Stimulated activated CD8-positive, alpha-beta memory T cell treated with anti-CD3 and anti-CD28 coated beads, Interleukin-4, amount 100 ng/mL, for 1 hour (primary cell): ENCODE data around the gene SMIM45.
"Not testable (repeated sequence)": the region's sequence is repeated elsewhere in the genome, so short reads cannot be mapped to it uniquely, and the experiment has no call there.

ENCODE experiments used
- DNase-seq, 2 donors: peaks; one replicate each; pipeline ENCODE4 v3.0.0-alpha.2; 2020; ENCODE audit warnings: low read depth in 2 of 2, low spot score in 1 of 2

Gene SMIM45

DNA sequence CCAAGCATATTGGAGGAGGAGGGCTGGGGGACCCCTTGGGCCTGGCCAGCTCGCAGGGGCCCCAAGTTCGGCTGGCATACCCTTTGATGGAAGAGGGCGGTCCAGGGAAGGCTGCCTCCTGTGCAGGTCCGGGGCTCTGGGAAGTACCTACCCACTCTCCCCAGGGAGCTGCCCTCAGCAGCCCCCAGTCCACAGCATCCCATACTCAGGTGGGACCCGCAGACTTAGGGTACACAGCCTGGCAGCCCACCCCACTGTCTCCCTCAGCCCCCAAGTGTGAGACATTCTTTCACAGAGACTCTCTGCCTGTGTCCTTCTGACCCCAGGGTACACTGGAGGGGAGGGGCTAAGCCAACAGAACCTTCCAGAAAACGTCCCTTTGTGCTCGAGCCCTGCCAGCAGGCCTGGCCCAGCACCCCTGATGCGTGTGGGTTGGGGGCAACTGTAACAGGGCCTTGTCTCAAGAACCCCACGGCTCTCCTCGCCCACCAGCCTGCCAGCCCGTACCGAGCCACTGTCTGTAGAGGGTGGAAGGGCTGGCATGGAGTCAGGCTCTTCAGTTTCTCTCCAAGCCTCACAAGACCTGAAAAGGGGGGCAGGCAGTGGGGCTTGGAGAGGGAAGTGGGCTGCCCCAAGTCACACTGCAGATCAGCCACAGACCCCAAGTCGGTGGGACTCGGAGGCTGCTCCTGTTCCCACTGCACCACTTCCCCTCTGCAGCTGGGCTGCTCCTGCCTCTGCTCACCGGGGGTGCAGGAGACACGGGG is 18.4 kb upstream of the SMIM45 start:
- no peak for DNase-seq

DNA sequence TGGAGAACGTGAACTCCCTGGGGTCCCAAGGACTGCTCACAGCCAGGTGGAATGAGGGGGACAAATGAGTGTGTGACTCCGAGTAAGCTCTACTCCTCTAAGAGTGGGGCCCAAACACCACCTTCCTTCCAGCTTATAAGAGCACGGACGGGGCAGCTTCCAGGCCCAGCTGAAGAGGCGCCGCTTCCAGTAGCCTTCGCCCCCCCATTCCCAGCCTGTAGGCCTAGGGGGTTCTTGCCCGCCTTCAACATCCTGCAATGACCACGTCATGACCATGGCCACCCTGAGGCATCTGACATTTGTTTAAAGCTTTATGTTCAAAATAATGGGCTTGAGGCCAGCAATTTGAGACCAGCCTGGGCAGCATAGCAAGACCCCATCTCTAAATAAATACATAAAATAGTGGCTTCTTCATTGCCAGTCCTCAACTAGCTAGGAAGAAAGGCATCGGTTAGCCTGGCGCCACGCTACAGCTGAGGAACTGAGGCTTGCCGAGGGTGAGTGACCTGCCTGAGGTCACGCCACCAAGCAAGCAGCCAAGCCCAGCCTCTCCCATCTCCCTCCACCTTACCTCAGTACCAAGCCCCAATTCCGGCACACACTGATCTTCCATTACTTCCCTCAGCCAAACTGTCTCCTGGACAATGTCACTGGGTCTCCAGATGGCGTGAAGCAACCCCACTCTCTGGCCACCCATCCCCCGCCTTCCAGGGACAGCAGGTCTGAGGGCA is 17.5 kb upstream of the SMIM45 start:
- DNase-seq: no peak

DNA sequence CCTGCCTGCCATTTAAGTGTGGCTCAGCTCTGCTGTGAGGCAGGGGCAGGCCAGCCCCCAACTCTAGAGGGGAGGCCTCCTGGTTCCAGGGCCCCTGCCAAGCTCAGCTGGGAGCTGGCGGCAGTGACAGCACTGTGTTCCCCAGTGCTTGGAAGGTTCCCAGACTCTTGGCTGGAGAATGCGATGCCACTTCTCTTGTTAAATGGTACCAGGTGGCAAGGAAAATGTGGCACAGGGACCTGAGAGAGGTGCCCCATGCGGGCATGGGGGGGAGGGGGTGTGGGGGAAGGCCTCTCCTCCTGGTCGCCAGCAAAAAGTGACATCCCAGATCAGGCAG is 17.0 kb upstream of the SMIM45 start:
- DNase-seq: no peak

DNA sequence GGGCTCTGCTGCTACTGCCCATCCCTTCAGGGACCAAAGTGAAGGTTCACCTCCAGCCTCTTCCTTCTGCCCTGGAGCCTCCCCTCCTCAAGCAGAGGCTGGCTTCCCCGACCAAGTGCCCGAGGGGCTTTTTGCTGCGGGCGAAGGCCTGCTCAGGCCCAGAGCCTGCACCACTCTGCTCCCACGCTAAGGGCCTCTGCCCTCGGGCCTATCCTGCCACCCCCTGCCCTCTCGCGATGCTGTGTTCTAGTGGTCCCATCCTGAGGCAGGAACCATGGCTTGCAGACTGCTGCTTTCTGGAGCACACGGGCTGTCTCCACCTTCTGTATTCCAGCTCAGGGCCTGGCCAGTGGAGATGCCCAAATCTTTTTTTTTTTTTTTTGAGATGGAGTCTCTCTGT is 16.4 kb upstream of the SMIM45 start:
- DNase-seq: no peak

DNA sequence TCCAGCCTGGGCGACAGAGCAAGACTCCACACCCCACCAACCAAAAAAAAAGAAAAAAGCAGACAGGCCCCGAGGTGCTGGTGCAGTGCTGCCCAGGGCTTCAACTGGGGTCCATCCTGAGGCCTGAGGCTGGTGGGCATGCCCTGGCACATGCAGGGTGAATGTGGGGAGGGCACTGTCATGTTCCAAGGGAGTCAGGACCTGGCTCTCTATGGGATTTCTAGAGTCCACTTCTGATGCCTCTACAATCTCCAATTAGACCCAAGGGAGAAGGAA is 15.1 kb upstream of the SMIM45 start:
- no peak for DNase-seq

DNA sequence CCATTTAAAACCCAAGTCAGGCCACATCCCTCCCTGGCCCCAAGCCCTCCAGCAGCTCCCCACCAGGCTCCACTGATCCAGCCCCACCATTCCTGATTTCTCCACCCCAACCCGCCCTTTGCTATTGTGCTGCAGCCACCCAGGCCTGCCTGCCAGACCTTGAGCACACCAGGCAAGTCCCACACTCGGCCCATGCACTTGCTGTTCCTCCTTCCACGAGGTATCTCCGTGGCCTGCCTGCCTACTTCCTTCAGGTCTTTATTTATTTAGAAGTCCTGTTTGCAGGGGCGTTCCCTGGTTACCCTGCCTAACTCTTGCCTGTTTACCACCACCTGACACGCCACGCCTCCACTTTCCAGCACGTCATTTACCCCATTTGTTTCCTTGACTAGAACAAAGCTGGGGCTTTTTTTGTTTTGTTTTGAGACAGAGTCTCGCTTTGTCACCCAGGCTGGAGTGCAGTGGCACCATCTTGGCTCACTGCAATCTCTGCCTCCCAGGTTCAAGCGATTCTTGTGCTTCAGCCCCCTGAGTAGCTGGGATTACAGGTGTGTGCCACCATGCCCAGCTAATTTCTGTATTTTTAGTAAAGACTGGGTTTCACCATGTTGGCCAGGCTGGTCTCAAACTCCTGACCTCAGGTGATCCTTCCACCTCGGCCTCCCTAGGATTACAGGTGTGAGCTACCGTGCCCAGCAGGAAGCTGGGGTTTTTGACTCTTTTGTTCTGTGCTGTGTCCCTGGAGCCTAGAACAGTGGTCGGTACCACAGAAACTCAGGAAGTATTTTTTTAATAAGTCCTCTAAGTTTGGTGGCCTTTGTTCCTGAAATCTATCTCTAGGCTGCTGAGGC is 11.7 kb upstream of the SMIM45 start:
- DNase-seq: peak; percentile 73 to 83

DNA sequence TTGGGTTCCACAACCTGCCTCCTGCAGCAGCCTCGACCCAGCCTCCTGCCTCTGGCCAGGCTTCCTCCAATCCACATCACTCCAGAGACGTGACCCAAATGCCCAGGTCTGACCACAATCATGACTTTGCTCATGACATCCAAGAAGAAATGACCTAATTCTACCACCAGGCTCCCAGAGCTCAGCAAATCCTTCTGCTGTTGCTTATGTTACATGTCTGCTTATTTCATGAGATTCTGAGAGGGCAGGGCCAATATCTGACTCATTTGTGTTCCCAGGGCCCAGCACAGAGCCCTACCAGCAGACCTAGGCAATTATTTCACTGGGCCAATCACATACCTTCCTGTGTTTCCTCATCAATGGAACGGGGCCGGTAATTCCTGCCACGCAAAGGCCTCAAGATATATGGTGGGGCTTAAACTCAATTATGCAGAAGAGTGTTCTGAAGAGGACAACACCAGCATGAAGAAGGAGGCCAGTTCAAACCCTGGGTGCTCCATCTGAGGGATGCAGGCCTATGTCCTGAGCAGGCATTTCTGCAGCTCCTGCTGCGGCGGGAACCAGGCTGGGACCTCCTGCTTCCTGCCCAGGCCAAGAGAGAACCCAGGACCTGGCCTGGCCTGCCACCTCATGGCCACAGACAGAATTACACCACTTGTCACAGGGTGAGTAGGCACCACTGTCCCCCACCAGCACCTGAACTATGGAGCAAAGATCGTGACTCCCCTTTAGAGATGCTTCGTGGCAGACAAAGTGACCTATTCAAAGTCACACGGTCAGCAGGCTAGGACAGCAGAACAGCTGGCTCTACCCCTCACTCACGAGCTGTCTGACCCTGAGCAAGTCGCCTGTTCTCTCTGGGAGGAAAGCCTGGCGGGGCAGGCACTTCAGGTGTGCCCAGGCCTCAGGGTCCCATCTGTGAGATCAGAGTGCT is 10.9 kb upstream of the SMIM45 start:
- peak; percentile 49 to 75 for DNase-seq

DNA sequence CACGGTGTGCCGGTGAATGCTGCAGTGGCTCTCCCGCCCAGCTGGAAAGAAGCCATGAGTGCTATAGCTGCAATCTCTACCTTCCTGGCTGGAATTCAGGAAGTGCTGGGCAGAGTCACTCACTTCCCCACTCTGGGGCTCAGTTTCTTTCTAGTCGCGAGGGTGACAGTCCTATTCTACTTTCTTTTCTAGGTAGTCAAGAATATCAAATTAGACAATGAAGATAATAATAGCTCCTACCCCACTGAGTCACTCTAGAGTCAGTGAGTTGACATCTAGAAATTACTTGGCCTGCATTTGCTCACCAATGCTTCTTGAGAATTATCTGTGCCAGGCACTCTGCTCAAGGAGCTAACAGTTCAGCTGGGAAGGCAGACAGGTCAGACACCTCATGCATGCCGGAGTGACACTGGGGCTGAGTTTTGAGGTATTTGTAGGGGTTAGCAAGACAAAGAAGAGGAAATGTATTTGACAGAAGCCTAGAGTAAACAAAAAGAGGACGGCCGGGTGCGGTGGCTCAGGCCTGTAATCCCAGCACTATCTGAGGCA is 8.2 kb upstream of the SMIM45 start:
- DNase-seq: no peak

DNA sequence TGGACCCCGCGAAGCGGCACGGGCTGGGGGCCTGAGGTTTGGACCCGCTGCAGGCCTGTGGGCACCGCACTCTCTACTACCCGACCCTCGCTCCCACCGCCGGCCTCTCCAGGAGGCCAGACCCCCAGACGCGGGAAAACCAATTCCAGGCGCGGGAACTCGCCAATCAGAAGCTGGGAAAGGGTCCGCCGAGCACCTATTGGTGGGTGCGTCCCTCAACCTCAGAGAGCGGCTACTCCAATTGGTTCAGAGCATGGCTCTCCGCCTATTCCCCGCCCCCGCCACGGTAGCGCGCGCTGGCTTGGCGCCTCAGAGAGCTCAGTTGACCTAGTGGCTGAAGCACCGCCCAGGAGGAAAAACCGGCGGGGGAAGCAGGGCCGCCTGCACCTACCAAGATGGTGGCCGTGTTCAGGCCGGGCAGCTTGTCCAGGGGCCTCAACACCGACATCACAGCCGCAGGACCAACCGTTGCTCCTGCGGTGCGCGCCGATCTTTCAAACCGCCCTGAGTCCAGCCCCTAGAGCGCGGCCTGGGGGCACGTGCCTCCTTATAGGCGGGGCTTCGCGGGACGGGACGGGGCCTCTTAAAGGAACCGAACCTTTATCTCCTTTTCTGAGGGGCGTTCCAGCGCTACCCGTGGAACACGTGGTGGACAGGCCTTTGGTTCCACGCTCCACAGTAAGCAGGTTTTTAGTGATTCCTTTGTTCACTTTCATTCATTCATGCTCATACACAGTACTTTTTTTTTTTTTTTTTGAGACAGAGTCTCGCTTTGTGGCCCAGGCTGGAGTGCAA is 5.1 kb upstream of the SMIM45 start, which contains the start of gene CENPM:
TSS of gene CENPM (minus strand) at position 524 of the 795 bp plus-strand sequence. CDS start at position 448, 76 bp downstream.
- peak; percentile 53 to 66 for DNase-seq

DNA sequence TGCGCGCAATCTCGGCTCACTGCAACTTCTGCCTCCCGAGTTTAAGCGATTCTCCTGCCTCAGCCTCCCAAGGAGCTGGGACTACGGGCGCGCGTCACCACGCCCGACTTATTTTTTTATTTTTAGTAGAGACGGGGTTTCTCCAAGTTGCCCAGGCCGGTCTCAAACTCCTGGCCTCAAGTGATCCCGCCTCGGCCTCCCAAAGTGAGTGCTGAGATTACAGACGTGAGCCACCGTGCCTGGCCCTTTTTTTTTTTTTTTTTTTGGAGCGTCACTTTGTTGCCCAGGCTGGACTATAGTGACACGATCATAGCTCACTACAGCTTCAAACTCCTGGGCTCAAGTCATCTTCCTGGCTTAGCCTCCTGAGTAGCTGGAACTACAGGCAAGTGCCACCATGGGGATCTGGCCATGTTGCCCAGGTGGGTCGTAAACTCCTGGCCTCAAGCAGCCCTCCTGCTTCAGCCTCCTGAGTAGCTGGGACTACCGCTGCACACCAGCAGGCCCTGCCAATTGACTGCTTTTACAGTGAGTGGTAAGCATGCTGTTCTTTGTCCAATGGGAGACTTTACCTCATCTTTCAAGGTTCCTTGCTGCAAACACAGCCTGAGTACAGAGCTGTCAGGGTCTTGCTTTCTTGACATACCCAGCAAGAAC is 4.4 kb upstream of the SMIM45 start:
- no peak for DNase-seq

DNA sequence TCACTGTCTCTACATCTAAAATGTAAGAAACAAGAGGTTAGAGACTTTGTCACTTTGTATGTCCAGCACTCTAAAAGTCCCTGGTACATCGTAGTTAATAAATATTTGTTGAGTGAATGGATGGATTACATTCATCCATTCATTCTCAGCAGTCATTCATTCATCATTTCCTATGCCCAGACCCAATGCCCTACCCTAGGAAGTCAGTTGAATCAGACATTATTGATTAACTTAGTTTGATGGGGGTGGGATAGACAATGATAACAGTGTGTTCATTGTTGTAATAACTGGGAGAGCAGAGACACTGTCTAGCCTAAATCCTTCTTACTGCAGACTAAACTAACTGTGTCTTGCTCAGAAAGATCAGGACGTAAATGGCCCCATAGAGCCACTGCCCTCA is 3.8 kb upstream of the SMIM45 start:
- DNase-seq: no peak

DNA sequence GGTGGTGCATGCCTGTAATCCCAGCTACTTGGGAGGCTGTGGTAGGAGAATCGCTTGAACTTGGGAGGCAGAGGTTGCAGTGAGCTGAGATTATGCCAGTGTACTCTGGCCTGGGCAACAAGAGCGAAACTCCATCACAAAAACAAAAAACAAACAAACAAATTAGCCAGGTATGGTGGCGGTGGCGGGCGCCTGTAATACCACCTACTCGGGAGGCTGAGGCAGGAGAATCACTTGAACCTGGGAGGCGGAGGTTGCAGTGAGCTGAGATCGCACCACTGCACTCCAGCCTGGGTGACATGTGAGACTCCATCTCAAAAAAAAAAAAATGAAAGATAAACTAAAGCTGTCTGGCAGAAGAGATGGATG is 3.0 kb upstream of the SMIM45 start:
- not testable (repeated sequence) for DNase-seq

DNA sequence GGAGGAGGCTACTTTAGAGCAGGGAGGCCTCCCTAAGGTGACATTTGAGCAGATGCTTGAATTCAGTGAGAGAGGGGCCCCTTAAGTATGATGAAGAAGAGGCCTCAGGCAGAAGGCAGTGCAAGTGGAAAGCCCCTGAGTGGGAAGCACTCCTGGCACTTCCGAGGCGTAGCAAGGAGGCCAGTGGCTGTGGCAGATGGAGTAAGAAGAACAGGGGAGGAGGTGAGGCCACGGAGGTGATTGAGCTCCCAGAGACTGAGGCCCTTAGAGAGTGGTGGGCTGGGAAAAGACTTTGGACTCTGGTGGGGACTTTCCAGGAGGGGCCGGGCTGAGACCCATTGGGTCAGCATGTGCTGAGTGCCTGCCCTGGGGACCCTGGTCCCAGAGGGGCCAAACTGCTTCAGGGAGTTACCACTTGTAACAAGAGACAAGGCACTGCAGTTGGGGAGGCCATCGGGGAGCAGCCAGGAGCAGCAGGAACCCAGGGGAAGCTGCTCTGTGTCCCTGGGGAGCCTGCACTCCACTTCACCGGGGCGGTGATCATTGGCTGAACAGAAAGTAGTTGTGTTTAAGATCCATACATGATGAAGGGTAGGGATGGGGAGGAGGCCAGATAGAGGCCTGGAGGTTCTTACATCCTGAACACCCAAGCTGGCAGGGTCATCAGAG is 2.5 kb upstream of the SMIM45 start:
- no peak for DNase-seq

DNA sequence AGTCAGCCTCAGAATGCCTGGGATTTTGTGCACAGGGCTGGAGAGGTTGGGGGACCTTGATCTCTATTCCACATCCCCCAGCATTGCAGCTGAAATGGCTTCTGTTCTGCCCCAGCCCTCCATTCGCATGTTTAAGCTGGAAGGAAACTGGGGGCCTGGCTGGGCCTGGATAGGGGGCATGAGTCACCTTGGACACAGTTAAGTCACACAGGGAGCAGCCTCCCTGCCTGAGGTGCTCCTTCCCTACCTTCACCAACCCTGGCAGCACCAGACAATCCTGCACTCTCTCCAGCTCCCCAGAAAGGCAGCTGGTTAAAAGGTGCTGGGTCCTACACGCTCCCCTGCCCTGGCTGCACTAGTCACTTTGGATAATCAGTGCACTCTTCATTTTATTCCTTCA is 763 bp downstream of the SMIM45 start:
- no peak for DNase-seq

DNA sequence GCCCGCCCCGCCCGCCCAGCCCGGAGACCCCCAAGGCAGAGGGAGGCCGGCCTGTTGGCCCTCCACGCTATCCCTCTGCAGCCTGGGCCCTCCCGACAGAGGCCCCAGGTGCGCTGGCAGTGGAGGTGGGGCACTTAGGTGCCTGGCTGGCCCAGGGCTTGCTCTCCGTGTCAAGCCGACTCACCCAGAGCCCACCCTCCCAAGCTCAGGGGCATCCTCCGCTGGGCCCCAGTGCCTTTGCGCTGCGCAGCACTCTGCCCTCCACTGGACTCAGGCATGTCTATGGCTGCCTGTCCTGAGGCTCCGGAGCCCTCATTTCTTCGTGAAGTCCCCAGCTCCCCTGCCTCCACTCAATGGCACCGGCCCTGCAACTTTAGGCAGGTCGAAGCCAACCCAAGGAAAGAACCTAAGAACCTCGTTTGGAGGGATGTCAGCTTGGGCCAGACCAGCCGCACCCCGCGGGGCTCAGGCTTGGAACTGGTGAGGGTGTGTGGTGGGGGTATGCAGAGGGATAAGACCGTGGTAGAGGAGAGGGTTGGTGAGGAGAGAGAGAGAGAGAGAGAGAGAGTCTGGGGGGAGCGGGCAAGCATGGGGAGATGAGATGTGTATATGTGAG is 6.1 kb downstream of the SMIM45 start:
- no peak for DNase-seq

DNA sequence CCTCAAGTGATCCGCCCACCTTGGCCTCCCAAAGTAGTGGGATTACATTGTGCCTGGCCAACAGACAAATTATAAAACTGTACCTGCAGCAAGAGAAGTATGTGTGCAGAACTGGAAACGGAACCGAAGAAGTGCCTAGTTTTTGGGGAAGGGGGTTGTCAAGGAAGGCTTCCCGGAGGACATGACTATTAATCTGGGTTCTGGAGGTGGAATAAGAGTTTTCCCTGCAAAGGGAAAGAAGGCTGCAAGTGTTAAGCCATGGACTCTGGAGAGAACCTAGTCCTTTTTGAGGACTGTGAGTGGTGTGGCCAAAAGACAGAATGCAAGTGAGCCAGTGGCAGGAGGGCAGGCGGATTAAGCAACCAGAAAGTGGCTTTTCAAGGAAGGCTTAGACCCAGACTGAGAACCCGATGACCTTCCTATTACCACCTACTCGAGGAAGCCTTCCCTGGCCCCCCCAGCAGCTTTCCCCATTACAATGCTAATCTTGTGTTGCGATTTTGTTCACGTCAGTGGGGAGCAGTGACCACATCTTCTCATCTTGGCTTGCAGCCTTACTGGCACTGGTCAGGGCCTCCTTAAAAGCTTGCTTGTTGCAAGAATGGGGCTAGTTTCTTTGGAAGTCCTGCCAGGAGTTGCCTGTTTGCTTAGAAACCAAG is 11.6 kb downstream of the SMIM45 start:
- DNase-seq: no peak

DNA sequence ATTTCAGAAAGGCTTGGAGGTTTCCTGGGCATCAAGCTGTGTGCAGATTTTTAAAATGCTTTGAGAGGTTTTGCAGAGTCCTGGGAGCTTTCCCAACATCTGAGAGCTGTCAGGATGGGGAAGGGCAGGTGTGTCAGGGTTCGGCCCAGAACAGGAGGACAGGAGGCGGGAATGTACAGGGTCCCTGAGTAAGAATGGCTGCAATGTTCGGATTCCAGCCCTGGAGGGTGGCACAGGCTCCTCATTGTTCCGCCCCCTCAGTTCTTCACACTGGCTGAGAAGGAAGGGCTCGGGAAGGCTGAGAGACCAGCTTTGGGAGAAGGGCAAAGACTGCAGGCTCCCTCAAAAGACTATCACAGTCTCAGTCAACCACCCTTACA is 12.2 kb downstream of the SMIM45 start:
- DNase-seq: no peak

DNA sequence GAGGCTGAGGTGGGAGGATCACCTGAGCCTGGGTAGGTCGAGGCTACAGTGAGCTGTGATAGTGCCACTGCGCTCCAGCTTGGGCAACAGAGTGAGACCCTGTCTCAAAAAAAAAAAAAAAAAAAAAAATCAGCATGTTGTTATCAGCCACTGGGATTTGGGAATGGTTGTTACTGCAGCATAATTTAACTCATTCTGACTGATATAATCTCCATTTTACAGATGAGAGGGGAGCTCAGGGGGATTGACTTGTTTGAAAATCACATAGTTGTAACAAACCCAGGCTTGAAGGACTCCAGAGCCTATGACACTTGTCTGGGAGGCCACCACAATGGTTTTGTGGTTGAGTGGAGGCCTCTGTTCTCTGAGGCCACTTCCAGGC is 14.3 kb downstream of the SMIM45 start:
- no peak for DNase-seq
